ENCODE measurements around the gene HSPD1.

DNA sequence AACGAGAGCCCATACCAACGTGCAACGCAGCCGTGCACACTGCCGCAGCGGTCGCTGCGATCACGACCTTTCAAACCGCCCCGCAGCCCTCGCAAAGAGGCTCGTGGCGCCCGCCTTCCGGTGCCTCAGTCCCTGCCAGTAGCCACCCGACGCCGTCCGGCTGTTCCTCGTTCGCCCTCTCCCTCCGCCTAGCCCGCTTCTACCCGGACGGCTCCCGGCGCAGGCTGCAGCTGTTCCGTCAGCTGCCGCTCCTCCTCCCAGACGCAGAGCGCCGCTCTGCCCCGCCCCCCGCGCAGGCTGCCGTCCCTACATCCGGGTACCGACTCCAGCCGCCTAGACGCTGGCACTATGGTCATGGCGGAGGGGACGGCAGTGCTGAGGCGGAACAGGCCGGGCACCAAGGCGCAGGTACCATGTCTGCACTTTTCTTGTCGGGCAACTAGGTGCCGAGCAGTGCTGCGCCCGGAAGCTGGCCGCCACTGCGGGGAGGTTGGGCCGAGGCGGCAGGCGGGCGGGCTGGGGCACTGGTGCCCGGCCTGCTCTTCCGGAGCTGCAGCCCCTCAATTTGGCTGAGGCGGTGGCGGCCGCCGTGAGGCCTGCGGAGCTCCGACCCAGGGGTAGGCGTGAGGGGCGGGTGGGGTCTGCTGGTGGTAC is 16.2 kb upstream of the HSPD1 start, which contains the start of gene MOB4:
- TF ChIP-seq OSR1 (CRISPR knock-in tag; IDR thresholded peaks at IDR 0.05) (no peak), ZFP30 (CRISPR knock-in tag; IDR thresholded peaks at IDR 0.05) (no peak), SNAI2 (CRISPR knock-in tag; IDR thresholded peaks at IDR 0.05) (no peak), ARNTL (CRISPR knock-in tag; IDR thresholded peaks at IDR 0.05; ENCODE audit: borderline replicate concordance, low read depth) (no peak), ZC3H10 (CRISPR knock-in tag; IDR thresholded peaks at IDR 0.05) (no peak), CREB5 (CRISPR knock-in tag; IDR thresholded peaks at IDR 0.05; ENCODE audit: low read depth) (no peak), TOX (CRISPR knock-in tag; IDR thresholded peaks at IDR 0.05; ENCODE audit: borderline replicate concordance) (no peak), PATZ1 (CRISPR knock-in tag; IDR thresholded peaks at IDR 0.05; ENCODE audit: borderline replicate concordance) (no peak), ZNF565 (CRISPR knock-in tag; conservative IDR thresholded peaks at IDR 0.05; ENCODE audit: low read depth) (no peak), CSRNP3 (CRISPR knock-in tag; IDR thresholded peaks at IDR 0.05) (no peak), POU6F1 (CRISPR knock-in tag; IDR thresholded peaks at IDR 0.05; ENCODE audit: borderline replicate concordance, low read depth) (no peak), ESRRG (CRISPR knock-in tag; IDR thresholded peaks at IDR 0.05) (no peak), RARB (CRISPR knock-in tag; IDR thresholded peaks at IDR 0.05) (no peak), ZNF8 (CRISPR knock-in tag; IDR thresholded peaks at IDR 0.05) (no peak)

Measured in SK-N-SH treated with all-trans-retinoic acid at 6 μM for 48 hours (cell line).